GM12872 (cell line): ENCODE data around the gene INAVA.
A peak's percentile ranks its signal among the peaks of the same experiment; 100 is the strongest.

Source experiments
- TF ChIP-seq, protein P1 (sequence below): IDR thresholded peaks from 3 replicates; pipeline ENCODE4 v1.5.1; 2011; ENCODE audit warnings: low read depth, mild to moderate bottlenecking, low read length, moderate library complexity; ENCODE audit not compliant: insufficient read depth

Gene INAVA

DNA sequence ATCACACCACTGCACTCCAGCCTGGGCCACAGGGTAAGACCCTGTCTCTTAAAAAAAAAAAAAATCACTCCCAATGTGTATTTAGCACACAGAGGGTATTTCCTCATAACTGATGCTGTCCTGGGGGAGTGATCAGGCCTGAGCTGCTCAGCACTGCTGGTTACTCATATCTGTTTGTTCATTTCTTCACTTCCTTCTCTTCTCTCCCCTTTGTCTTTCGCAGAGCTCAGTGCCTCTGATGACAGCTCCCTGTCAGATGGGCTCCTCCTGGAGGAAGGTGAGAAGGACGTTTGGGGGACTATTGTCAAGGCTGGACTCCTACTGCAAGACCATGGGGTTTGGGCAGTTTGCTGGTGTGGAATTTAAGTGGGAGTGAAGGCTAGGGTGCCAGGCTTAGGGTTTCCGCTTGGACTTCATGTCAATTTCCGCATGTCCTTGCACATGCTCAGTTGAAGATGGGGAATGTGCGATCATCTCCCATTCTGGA, 13.0 kb downstream of the INAVA start:
- TF ChIP-seq, protein P1, sequence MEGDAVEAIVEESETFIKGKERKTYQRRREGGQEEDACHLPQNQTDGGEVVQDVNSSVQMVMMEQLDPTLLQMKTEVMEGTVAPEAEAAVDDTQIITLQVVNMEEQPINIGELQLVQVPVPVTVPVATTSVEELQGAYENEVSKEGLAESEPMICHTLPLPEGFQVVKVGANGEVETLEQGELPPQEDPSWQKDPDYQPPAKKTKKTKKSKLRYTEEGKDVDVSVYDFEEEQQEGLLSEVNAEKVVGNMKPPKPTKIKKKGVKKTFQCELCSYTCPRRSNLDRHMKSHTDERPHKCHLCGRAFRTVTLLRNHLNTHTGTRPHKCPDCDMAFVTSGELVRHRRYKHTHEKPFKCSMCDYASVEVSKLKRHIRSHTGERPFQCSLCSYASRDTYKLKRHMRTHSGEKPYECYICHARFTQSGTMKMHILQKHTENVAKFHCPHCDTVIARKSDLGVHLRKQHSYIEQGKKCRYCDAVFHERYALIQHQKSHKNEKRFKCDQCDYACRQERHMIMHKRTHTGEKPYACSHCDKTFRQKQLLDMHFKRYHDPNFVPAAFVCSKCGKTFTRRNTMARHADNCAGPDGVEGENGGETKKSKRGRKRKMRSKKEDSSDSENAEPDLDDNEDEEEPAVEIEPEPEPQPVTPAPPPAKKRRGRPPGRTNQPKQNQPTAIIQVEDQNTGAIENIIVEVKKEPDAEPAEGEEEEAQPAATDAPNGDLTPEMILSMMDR: no peak

DNA sequence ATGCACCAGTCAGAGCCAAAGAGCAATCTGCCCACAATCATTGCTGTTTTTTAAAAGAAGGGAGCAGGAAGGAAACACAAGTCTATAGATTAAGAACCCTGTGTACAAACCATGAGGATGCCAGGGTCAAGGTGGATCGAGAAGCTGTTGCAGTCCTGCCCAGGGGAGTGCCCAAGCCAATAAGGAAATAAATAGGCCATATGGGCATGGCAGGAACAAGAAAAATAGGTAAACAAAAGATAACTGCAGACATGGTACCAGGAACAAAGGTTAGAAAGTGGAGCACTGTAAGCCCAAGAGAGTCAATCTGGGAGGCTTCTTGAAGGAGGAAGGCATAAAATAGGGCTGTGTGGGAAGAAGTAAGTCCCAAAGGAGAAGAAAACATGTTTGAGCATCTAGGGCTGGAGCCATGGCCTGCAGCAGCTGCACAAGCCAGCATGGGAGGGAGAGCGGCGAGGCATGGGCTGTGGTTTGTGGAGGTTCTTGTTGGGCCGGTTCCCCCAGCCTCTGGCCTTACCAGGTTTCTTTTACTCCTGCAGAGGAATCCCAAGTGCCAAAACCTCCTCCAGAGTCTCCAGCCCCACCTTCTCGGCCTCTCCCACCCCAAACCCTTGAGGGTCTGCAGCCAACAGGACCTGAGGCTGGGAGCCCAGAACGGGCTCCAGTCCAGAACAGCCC, 13.6 kb downstream of the INAVA start:
- TF ChIP-seq, protein P1: no peak

DNA sequence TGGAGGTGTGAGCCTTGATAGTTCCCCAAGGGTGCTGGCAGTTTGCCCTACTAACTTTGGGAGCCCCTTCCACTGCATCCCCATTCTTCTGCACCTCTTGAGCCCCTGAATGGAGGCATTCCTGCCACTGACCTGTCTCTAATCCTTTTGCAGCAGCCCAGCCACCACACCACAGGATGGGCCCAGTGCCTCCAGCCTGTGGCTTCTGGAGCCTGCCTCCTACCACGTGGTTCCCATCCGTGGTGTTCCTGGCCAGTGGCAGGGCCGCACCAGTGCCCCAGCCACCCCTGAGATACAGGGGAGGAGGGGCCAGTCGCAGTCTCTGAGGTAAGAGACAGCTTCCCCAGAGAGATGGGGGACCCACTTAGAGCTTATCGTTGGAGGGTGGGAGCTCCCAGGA, 14.4 kb downstream of the INAVA start:
- TF ChIP-seq, protein P1: no peak

DNA sequence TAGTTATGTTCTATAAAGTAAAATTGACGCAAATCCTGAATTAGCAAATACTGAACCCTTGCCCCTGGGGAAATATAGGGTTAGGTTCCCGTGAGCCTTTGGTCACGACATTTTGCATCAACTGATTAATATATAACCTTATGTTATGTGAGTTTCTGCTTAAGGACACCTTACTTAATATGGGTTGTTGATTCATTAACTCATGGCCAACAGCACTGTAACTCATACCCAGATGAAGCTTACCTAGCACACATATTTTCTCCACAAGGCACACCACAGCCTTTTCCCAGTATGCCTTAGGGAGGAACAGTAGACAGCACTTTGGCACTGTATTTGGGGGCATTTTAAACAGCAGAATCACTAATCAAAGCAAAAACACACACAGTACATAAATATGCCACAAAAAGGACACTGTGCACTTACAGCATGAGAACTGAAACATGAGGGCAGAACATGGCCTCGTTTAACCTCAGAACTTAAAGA, 15.1 kb downstream of the INAVA start:
- TF ChIP-seq, protein P1: no peak

DNA sequence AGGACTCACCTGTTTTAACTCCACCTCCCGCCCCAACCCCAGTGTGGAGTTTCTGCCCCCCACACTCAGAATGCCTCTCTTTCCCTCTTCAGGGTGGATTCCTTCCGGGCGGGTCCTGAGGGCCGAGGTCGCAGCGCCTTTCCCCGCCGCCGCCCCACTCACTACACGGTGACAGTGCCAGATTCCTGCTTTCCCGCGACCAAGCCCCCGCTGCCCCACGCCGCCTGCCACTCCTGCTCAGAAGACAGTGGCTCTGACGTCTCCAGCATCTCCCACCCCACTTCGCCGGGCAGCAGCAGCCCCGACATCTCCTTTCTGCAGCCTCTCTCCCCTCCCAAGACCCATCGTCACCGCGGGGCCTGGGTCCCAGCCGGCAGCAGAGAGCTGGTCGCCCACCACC, 16.7 kb downstream of the INAVA start:
- TF ChIP-seq, protein P1: no peak

DNA sequence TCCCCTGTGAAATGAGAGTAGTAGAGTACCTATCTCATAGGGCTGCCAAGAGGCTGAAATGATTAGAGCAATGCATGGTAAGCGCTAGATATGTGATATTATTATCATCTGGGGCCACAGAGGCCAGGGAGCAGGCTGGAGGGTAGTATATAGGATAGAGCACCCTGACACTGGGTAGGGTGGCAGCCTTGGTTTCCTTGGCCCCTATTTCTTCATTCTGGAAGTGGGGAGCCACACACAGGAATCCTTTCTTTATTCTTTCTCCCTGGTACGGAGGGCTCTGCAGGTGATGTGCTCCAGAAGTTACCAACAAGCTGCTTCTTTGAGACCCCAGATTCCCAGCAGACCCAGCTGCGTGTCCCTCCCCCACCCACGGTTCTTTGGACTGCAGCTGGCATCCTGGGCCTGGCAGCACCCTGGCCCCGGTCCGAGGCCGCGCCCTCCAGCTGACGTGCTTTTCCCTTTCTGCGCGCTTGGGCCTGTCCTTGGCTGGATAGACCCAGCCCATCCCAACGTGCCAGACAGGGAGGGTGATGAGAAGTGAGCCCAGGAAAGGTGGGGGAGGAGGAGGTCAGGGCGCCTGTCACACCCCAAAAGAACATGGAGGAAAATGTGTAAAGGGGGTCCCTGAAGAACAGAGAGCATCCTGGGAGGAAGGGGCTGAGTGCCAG, 18.2 kb downstream of the INAVA start:
- TF ChIP-seq, protein P1: no peak

DNA sequence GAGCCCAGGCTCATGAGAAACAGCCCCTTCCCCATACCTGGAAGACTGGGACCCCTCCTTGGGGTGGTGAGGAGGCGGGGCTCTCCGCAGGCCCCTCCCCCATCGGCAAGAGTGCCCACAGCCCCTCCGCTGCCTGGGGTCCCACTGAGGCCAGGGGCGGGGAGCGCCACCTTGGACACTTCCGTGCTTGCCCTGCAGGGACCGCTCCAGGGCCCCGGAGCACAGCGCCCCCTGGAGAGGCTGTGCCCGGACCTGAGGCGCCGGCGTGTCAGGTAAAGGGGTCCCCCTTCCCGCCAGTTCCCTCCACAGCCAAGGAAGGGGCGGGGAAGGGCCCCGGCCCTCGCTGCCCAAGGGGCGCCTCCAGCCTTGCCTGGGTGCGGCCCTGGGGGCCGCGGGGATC, 21.5 kb downstream of the INAVA start:
- TF ChIP-seq, protein P1: peak; percentile 44
